SK-N-SH (cell line): ENCODE results near the gene PSMD14.

Experiments
- POLR2AphosphoS5 ChIP-seq: IDR thresholded peaks from 2 replicates; pipeline ENCODE4 v1.6.1; 2012; ENCODE audit warnings: low read depth, low read length
- TAF1 ChIP-seq: IDR thresholded peaks from 2 replicates; pipeline ENCODE4 v1.6.1; 2012; ENCODE audit warnings: low read depth, mild to moderate bottlenecking, low read length, moderate library complexity, borderline replicate concordance
- TF ChIP-seq, protein P1 (sequence below): fragments of 200-600 bp; sonication (generic); IDR thresholded peaks from 2 replicates; pipeline ENCODE4 v1.6.1; 2017; ENCODE audit warnings: antibody characterized with exemption, mild to moderate bottlenecking, moderate library complexity

DNA sequence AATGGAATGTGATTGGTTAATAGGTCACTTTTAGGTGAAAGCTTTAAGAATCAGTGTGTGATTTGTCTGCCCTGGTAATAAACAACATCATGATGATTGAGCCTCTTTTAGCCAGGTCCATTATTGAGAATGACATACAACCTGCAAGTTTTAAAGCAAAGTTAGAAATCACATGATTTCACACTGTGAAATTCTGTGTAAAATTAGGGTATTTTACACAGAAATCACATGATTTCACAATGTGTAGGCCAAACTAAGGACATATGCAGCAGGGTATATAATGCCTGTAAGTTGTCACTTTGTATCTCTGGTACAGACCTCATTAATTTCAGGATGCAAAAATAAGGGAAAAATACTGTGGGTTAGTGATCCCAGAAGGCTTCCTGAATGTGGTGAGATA lies 16.7 kb downstream of the PSMD14 start:
- TF ChIP-seq, protein P1, sequence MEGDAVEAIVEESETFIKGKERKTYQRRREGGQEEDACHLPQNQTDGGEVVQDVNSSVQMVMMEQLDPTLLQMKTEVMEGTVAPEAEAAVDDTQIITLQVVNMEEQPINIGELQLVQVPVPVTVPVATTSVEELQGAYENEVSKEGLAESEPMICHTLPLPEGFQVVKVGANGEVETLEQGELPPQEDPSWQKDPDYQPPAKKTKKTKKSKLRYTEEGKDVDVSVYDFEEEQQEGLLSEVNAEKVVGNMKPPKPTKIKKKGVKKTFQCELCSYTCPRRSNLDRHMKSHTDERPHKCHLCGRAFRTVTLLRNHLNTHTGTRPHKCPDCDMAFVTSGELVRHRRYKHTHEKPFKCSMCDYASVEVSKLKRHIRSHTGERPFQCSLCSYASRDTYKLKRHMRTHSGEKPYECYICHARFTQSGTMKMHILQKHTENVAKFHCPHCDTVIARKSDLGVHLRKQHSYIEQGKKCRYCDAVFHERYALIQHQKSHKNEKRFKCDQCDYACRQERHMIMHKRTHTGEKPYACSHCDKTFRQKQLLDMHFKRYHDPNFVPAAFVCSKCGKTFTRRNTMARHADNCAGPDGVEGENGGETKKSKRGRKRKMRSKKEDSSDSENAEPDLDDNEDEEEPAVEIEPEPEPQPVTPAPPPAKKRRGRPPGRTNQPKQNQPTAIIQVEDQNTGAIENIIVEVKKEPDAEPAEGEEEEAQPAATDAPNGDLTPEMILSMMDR: no peak
- TF ChIP-seq POLR2AphosphoS5 (no peak), TAF1 (no peak)
